Smooth muscle cell (in vitro differentiated cells): ENCODE results near the gene MSI2. TPM values are rescaled to one million over a fixed set of nuclear protein-coding genes. Genes with fewer than 3 reads are reported as not detected.

Experiments
- DNase-seq: peaks from one replicate; lab custom pipeline; 2025; ENCODE audit not compliant: unreplicated experiment; lab: John Stamatoyannopoulos, UW
- H2AFZ ChIP-seq: fragments of 200-600 bp; sonication (generic); 2 replicates; pipeline ENCODE4 v1.6.0; 2016; ENCODE audit warnings: antibody characterized with exemption, low read depth, mild to moderate bottlenecking
- H3F3A ChIP-seq: fragments of 200-600 bp; sonication (generic); 2 replicates; pipeline ENCODE4 v1.6.0; 2017; ENCODE audit warnings: antibody characterized with exemption, low read depth
- H3K27ac ChIP-seq: fragments of 200-600 bp; sonication (generic); 2 replicates; pipeline ENCODE4 v1.5.1; 2016; ENCODE audit warnings: low read depth, mild to moderate bottlenecking
- H3K27me3 ChIP-seq: fragments of 200-600 bp; sonication (generic); 2 replicates; pipeline ENCODE4 v1.6.1; 2016; ENCODE audit warnings: low read depth, mild to moderate bottlenecking
- H3K36me3 ChIP-seq: fragments of 200-600 bp; sonication (generic); 2 replicates; pipeline ENCODE4 v1.5.1; 2016; ENCODE audit warnings: low read depth
- H3K4me1 ChIP-seq: fragments of 200-600 bp; sonication (generic); 2 replicates; pipeline ENCODE4 v1.5.1; 2016; ENCODE audit warnings: low read depth
- H3K4me2 ChIP-seq: fragments of 200-600 bp; sonication (generic); 2 replicates; pipeline ENCODE4 v1.6.0; 2016; ENCODE audit warnings: mild to moderate bottlenecking
- H3K4me3 ChIP-seq: fragments of 200-600 bp; sonication (generic); 2 replicates; pipeline ENCODE4 v1.5.1; 2016; ENCODE audit warnings: mild to moderate bottlenecking
- H3K79me2 ChIP-seq: fragments of 200-600 bp; sonication (generic); 2 replicates; pipeline ENCODE4 v1.6.0; 2016; ENCODE audit warnings: low read depth, mild to moderate bottlenecking
- H3K9ac ChIP-seq: fragments of 200-600 bp; sonication (generic); 2 replicates; pipeline ENCODE4 v1.6.0; 2016; ENCODE audit warnings: low read depth
- H3K9me3 ChIP-seq: fragments of 200-600 bp; sonication (generic); replicated peaks from 2 replicates; pipeline ENCODE4 v1.5.1; 2016; ENCODE audit warnings: low read depth
- H4K20me1 ChIP-seq: fragments of 200-600 bp; sonication (generic); 2 replicates; pipeline ENCODE4 v1.6.0; 2016; ENCODE audit warnings: low read depth
- WGBS: methylation state at CpG from one replicate; pipeline ENCODE4 v1.1.7; 2016; ENCODE audit warnings: low lambda C conversion rate; 5-methylcytosine and 5-hydroxymethylcytosine counted together
- polyA plus RNA-seq: library from polyadenylated mRNA; unstranded; fragments of >200 nt; fragmentation: Nextera tagmentation; extraction: Ambion mirVana; gene quantifications from 2 replicates; pipeline ENCODE4 v1.2.1, GENCODE V29; 2016
- total RNA-seq: library from RNA; depleted of rRNA; stranded (reverse); fragments of >200 nt; gene quantifications from 2 replicates; pipeline ENCODE4 v1.2.3, GENCODE V29; 2014
- TF ChIP-seq, protein P1 (sequence below): fragments of 200-600 bp; sonication (generic); IDR thresholded peaks from 2 replicates; pipeline ENCODE4 v1.5.1; 2017; ENCODE audit warnings: borderline replicate concordance, mild to moderate bottlenecking, antibody characterized with exemption; ENCODE audit not compliant: insufficient read depth, poor library complexity, severe bottlenecking

Gene MSI2
- total and polyA plus RNA-seq, 2 experiments from 2014 or later = 5.7 to 36.5 TPM

DNA sequence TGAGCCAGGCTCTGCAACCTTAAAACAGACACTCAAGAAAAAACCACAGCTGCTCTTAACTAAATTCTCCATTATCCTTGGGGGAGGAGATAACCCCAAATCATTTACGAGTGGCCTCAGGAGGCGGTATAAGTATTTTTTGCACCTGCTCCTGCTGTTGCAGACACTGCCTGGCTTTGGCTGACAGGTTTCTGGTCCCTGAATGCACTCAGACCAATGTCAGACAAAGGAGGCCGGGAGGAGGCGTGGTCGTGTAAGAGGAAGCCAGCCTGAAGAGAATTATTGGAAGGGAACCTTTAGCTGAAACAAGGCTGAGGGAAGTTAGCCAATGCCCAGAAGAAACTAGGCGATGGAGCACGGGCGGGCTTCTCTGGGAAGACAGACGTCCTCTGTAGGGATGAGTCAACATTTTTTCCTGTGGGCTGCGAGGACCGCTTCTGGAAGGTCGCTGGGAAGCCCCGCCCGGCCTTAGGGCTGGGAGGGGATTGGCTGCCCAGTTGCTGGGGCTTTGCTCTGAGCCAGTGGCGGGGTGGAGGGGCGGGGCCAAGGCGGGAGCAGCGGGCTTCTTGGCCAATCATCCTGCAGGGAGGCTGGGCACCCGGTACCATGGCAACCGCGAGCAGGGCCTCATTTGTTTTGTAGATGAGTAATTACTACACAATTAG lies 406.5 kb downstream of the MSI2 start:
- no peaks in the 10 kb centered on the region for H3K9me3 ChIP-seq
- DNase-seq = peak; percentile 97
- peak overlapping the region; percentile 100 for H3K27ac ChIP-seq
- WGBS = 5% methylated on average over 20 of the region's 21 CpGs
- H2AFZ ChIP-seq = no peak overlapping the region
- H3K4me3 ChIP-seq = peak overlapping the region; percentile 24
- peaks cover 52% of the 10 kb centered on the region for H3K4me1 ChIP-seq
- no peaks in the 10 kb centered on the region for H3K27me3 ChIP-seq
- no peaks in the 10 kb centered on the region for H3K36me3 ChIP-seq
- H3F3A ChIP-seq = peaks cover 34% of the 10 kb centered on the region
- peak overlapping the region; percentile 98 for H3K9ac ChIP-seq
- no peaks in the 10 kb centered on the region for H3K79me2 ChIP-seq
- H3K4me2 ChIP-seq = peak overlapping the region; percentile 60
- TF ChIP-seq, protein P1, sequence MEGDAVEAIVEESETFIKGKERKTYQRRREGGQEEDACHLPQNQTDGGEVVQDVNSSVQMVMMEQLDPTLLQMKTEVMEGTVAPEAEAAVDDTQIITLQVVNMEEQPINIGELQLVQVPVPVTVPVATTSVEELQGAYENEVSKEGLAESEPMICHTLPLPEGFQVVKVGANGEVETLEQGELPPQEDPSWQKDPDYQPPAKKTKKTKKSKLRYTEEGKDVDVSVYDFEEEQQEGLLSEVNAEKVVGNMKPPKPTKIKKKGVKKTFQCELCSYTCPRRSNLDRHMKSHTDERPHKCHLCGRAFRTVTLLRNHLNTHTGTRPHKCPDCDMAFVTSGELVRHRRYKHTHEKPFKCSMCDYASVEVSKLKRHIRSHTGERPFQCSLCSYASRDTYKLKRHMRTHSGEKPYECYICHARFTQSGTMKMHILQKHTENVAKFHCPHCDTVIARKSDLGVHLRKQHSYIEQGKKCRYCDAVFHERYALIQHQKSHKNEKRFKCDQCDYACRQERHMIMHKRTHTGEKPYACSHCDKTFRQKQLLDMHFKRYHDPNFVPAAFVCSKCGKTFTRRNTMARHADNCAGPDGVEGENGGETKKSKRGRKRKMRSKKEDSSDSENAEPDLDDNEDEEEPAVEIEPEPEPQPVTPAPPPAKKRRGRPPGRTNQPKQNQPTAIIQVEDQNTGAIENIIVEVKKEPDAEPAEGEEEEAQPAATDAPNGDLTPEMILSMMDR = no peak
- no peaks in the 10 kb centered on the region for H4K20me1 ChIP-seq

- TF ChIP-seq, protein P1 = no peak
These were observed 407.2 kb downstream of the MSI2 start for GRCh38 chr17:57663326-57664070.

DNA sequence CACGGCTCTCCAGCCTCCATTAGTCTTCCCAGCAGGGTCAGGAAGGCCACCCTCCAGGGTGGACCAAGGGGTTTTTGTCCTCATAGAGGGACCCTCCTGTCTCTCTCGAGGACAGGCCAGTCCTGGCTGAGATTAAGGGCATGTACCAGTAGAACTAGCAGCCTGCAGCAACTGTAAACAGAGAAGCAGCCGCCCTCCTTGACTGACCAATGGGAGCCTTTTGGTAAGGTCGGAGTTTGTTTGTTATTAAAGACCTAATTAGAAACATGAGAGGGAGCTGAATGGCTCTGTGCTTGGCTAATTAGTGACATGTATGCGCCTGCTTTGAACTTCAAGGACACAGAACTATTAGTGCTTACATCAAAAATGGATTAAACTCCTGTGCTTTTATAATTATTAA lies 408.8 kb downstream of the MSI2 start:
- H3K9me3 ChIP-seq = no peaks in the 10 kb centered on the region
- no peak overlapping the region for H2AFZ ChIP-seq
- no peaks in the 10 kb centered on the region for H3K36me3 ChIP-seq
- peaks cover 52% of the 10 kb centered on the region for H3K4me1 ChIP-seq
- peak overlapping the region; percentile 98 for H3K9ac ChIP-seq
- no peak overlapping the region for H3K4me3 ChIP-seq
- H4K20me1 ChIP-seq = no peaks in the 10 kb centered on the region
- TF ChIP-seq, protein P1 = no peak
- peaks cover 34% of the 10 kb centered on the region for H3F3A ChIP-seq
- H3K4me2 ChIP-seq = no peak overlapping the region
- no peaks in the 10 kb centered on the region for H3K79me2 ChIP-seq
- no peaks in the 10 kb centered on the region for H3K27me3 ChIP-seq
- 47% methylated on average over 5 of the region's 5 CpGs for WGBS
- H3K27ac ChIP-seq = peak overlapping the region; percentile 100
- DNase-seq = no peak

More at GRCh38 chr17:57663326-57664070, 407.2 kb downstream of the MSI2 start:
- peaks cover 52% of the 10 kb centered on the region for H3K4me1 ChIP-seq
- no peaks in the 10 kb centered on the region for H3K79me2 ChIP-seq
- peak overlapping the region; percentile 98 for H3K9ac ChIP-seq
- no peaks in the 10 kb centered on the region for H3K27me3 ChIP-seq
- peak overlapping the region; percentile 100 for H3K27ac ChIP-seq
- whole genome bisulfite sequencing = 62% methylated on average over 14 of the region's 14 CpGs
- peaks cover 34% of the 10 kb centered on the region for H3F3A ChIP-seq
- peak overlapping the region; percentile 78 for H3K4me2 ChIP-seq
- DNase-seq = no peak
- H2AFZ ChIP-seq = no peak overlapping the region
- no peak overlapping the region for H3K4me3 ChIP-seq
- H3K36me3 ChIP-seq = no peaks in the 10 kb centered on the region
- H4K20me1 ChIP-seq = no peaks in the 10 kb centered on the region
- no peaks in the 10 kb centered on the region for H3K9me3 ChIP-seq
